GM21786 (cell line): Measurements from ENCODE around the gene ZMIZ1.

Experiments
- ATAC-seq: cut with Tn5 transposase; IDR thresholded peaks from one replicate; pipeline ENCODE4 v1.9.1; 2021; ENCODE audit not compliant: unreplicated experiment

Gene ZMIZ1

GRCh38 chr10:79079490-79080355, 11.0 kb downstream of the ZMIZ1 start:
- ATAC-seq, result no peak

- no peak for ATAC-seq
Observed at GRCh38 chr10:79081353-79082034, 12.7 kb downstream of the ZMIZ1 start.

- no peak for ATAC-seq
Observed at GRCh38 chr10:79082035-79082373, 13.2 kb downstream of the ZMIZ1 start.

DNA sequence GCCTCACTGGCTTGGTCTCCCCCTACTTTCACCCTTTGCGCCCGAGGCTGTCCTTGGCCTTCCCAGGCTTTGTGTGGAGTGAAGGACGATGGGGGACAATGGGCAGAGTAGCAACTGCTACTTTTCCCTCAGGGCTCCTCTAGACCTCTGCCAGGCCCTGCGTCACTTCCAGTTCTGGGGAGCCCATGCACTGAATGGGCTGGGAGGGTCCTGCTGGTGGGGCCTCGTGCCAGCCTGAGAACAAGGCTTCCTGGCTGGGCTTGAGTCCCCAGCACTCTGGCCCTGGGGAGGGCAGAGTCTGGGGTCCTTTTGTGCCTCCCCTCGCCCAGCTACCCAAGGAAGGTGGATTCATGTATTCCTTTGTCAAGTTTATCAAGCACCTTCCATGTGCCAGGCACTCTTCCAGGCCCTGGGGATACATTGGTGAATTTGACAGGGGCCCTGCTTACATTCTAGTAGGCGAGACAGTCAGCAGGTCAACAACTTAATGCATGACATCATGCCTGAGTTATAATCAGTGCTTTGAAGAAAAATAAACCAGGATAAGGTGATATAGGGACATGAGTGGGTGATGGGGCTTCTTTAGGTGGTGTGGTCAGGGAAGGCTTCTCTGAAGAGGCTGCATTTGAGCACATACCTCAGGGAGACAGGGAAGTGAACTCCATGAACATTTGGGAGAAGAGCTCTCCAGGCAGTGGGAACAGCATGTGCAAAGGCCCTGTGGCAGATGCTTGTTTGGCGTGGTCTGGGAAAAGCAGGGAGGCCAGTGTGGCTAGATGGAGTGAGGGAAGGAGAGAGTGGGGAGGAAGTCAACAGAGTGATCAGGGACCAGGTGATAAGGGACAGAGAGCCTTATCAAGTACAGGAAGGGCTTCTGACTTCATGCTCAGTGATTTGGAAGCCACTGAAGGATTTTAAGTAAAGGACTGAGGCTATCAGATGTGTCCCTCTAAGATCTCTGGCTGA, 14.1 kb downstream of the ZMIZ1 start:
- no peak for ATAC-seq

DNA sequence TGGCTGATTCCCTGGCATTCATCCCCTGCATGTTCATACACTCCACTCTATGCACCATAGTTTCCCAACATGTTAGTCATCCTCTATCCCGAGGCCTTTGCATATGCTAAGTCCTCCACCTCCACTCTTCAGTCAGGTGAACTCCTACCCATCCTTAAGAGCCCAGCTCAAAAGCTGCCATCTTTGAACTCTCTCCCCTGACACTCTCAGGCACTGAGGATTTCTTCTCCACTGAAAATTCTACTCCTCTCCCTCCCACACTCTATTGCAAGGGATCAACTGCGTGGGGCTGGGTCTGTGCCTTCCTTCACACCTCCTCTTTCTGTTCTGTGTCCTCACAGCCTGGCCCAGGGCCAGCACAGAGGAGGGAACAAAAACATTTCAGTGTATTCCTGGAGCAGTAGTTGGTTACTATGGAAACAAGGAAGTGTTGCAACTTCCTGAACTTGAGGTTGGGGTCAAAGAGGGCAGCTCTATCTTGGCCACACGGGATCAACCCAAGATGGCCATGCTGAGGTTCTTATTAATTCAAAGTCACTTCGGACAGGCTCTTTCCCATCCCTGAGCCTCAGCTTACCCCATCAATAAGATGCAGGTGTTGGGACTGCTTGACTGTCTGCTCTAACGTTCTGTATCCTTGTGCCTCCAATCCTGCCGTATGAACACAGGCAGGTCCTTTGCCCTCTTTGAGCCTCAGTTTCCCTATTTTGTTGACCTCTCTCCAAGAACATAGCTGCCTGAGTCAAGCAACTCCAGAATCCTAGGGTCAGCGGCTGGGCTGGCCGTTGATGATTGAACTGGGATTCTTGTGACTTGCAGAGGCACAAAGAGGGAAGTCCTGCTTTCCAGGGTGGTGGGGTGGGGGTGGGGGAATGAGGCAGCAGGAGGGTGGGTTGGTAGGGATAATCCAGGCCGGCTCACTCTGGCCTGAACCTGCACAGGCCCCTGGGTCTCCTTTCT, 15.5 kb downstream of the ZMIZ1 start:
- no peak for ATAC-seq

DNA sequence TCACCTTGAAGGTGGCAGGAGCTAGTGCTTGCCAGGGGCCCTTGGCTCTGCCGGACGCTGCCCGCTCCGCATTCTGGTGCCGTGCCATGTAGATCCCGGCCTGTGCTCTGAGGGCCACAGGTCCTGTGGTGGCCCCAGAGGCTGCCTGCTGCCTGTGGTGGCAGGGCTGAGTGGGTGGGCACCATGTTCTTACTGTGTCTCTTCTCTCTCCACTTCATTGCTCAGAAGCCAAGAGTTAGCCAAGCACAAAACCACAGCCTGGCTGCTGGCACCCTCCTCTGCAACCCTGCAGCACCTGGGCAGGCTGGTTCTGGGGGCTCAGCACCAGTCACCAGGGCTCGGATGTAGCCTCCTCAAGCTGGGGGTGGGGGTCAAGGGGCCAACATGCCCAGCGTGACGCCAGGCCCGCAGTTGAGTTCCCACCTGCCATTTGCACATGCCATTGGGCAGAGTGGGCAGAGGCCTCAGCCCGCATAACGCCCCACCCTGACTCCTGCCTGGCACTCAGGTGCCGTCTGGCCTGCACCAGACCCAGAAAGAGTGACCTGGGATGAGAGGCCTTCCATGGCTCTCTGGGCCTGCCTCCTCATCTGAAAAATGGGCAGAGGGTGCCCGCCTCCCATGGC, 16.3 kb downstream of the ZMIZ1 start:
- ATAC-seq, result peak; percentile 55

GRCh38 chr10:79086822-79087221, 18.1 kb downstream of the ZMIZ1 start:
- no peak for ATAC-seq

GRCh38 chr10:79087721-79088120, 19.0 kb downstream of the ZMIZ1 start:
- no peak for ATAC-seq

DNA sequence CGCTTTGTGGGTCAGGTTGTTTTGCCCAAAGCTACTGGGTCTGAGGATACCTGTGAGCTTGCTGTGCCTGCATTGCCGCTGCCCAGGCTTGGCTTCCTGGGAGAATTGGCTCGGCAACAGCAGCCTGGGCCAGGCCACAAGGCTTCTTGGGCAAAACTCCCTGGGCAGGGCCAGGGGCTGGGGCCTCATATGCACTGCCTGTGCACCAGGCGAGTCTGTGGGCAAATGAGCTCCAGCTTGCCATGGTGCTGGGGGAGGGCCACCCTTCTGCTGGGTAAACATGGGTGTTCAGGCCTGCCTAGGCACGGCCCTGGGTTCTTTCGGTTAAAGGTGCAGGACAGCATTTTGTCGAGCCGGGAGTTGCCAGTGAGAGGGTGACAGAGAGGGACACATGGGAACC, 19.4 kb downstream of the ZMIZ1 start:
- no peak for ATAC-seq

- ATAC-seq, result no peak
Observed at GRCh38 chr10:79088613-79089355, 20.0 kb downstream of the ZMIZ1 start.

- no peak for ATAC-seq
Observed at GRCh38 chr10:79089632-79090031, 20.9 kb downstream of the ZMIZ1 start.

DNA sequence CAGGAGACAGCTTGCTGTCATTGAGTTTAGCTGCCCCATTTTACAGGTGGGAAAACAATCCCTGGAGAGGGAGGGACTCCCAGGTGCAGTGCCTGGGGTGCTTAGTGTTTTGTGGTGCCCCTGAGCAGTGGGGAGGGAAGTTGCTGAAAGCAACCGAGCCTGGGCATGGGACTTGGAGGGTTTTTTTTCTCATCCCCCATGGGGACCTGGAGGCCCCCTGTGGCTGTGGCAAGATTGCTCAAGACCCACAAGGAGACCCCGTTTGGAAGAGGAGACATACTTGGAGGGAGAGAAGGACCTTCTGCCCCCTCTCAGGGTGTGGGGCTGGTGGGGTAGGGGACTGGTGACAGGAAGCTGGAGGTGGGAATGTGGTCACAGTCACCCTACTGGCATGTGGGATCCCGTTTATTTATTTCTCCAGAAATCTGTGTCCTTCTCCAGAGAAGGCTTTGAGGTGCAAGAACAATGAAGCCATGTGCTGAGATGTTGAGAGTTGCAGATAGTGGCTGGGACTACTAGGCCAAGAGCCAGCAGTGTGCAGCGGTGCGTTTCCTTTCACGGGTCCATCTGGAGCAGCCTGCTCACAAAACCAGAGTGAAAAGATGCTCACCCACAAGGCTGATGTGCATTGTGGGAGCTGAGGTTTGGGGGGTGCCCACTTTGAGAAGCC, 21.5 kb downstream of the ZMIZ1 start:
- ATAC-seq, result peak; percentile 55

DNA sequence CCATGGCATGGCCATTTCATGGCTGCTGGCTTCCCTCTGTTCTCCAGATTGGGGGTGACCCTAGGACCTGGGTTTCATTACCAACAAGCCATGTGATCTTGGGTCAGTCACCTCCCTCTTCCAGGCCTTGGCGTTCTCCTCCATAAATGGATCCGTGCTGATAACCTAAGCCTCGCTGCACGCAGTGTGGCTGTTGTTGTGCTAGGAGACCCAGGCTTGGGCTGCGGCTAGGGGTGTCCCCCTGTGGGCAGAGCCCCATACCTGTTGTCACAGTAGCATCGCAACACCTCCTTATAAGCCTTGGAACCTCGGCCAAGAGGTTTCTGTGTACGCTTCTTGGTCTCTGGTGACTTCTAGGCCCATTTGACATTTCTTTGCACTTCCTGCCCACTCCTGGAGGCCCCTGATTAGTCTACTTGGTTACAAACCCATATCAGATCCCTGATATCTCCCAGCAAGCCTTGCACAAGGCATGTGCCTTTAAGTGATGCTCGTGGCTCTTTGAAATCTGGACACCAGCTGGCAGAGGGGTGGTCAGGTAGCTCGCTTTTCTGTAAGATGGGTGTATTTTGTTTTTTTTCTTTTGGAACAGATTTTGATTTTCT, 23.6 kb downstream of the ZMIZ1 start:
- ATAC-seq, result no peak

DNA sequence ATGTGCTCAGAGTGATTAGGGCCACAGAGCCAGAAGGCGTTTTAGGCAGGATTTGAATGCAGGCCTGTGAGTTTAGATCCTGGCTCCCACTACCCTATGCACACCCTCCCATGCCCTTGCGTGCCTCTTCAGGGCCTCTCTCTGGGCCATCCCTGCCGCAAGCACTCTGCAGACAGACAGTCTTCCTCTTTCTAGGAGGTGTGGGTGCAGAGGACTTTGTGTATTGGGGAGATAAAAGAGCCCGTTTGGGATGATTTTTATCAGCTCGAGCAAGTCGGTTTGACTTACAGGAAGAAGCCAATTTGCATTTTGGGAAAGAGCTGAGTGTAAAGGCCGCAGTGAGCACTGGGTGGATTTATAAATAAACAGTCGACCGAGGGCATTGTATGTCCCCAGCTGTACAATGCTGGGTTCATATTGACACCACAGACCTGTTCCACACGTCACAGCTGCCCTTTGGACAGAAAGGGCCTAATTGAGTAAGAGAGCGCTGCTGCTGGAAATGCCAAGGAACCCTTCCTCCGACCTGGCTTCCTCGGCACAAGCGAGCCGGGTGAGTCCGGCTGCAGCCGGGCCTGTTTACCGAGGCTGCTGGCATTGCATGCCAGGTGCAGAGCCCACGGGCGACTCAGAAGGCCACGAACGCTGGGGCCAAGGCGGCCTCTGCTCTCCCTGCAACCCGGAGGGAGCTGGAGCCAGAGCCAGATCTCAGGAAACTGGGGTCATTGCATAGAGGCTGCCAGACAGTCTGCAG, 25.1 kb downstream of the ZMIZ1 start:
- no peak for ATAC-seq

GRCh38 chr10:79094412-79095175, 25.8 kb downstream of the ZMIZ1 start:
- ATAC-seq, result no peak

GRCh38 chr10:79095316-79095715, 26.6 kb downstream of the ZMIZ1 start:
- no peak for ATAC-seq

- no peak for ATAC-seq
Observed at GRCh38 chr10:79096514-79096913, 27.7 kb downstream of the ZMIZ1 start.
